ENCODE data around the gene MLLT6.
A peak's percentile ranks its signal among the peaks of the same experiment; 100 is the strongest.

Gene MLLT6

DNA sequence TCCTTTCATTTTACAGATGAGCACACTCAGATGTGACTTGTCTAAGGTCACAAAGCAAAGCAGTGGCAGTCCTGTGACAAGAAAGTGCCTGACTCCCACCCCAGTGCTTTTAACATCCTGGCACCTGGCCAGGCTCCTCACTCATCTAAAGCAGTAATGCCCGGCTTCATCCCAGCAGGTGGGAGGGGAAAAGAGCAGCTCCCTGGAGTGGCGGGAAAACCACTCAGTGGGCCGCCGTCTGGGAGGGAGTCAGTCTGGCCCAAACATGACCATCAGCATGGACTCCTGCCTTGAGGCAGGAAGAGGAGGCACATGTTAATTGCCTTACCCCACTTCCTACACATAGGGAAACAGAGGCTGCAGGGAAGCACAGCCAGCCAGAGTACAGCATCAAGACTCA is 40.5 kb downstream of the MLLT6 start:
- DNase-seq = peak; percentile 19

DNA sequence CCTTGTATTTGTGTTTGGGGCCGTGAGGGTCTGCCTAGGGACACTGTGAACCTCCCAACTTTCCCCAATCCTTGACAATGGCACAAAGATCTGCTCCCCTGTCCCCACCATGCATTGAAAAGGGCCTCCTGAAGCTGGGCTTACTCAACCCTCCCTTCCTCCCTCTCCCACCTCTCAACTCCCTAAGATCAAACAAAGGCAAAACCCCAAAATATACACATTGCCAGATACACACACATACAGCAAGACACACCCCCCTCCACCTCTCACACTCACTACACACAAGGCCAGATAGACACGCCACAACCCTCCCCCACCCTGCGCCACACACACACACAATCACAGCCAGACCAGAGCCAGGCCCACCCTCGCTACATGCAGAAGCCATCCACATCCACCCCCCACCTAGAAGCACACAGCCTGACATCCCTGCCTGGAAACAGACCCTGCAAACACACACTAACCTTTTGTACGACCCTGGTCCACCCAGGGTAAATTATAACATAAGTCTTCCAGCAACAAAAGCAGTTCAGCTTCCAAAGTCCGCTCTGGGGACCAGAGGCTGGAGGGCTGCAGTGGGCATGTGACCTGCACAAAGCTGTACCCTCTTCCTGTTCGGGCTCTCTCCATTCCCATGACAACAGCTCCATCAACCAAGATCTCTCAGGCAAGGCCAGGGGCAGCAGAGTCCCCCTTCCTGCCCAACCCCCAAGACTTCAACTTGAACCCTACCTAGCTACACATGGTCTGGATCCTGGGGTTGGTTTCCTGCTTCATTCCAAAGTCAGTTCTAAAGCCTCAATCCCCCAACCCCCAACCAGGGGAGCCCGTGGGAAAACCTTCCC is 41.2 kb downstream of the MLLT6 start:
- DNase-seq = no peak

DNA sequence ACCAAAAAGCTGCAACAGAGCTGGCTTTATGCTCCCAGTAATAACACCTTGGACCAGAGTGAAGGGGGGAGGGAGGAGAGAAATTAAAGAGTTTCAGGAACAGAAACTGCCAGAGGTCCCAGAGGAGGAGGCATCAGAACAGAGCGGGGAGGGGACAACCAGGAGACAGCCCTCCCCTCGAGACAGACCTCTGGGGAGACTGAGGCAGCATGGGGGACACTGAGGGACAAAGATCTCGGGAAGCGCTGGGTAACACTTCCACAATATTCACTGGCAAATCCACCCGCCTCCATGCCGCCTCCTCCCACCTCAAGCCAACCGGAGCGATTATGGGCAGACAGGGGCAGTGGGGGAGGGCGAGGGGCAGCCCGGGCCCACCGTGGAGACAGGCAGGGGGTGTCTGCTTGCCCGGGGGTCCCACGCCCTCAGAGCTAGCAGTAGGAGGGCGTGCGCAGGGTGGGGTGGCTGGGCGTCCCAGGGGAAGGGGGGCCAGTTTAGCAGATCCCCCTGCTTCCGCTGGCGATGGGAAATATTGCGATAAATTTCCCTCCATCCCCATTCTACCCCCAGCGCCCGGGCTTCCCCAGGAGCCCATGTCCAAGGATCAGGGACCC is 41.9 kb downstream of the MLLT6 start:
- no peak for DNase-seq

DNA sequence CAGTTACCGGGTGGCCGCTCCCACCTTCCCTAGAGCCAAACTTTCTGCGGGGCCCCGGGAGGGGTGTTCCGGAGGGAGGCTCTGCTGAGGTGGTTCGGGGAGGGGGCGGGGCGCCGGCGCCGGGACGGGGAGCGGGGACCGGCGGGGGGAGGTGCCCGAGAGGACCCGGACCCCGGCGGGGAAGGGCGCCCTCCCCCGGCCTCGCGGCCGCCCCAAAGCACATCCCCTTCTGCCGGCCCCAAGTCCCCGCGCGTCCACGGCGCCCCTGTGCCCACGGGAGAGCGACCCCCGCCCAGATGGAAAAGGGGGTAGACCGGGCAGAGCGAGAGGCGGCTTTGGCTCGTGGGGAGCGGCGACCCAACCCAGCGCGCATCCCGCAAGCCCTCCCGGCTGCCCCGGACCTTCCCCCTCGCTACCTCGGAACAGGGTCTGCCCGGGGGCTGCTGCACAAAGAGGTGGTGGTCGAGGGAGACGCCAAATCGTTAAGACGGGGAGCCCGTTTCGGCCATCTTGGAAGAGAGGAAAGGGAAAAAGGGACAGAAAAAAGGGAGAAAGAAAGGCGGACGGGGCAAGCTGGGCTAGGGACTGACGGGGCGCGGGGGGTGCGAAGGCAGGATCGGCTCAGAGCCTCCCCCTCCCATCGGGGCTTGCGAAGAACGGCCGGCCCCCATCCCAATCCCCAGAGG is 42.5 kb downstream of the MLLT6 start:
- peak; percentile 52 for DNase-seq

DNA sequence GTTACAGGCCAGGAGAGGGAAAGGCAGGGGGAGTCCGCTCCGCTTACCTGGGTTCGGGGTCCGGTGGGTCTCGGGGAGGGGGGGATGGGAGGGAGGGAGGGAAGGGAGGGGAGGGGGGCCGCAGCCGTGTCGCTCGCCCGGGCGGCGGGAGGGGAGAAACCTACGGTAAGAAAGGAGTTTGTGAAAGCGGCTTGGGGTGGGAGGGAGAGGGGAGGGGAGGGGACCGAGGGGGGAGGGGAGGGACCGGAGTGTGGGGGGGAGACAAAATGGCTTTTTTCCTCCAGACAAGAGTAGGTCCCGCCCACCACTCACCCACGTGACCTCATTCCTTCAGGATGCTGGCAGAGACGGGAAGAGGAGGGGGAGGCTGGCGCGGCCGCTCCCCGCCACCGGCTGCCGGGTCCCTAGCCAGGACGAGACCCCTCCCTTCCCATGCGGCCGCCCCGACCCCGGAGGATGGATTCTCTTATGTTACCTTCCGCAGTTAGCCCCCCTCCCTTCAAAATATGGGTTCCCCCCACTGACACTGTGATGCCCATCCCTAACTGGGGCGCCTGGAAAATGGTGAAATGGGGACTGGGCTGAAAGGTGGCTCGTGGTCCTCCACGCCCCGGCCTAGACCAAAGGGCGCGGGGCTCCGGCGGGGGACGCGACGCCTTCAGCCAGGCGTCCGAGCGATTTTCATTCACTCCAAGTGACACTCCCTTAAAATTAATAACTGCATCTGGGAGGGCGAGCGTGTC is 43.2 kb downstream of the MLLT6 start, which contains the start of gene PCGF2:
Gene PCGF2 (minus strand): TSS at position 188 of the 743 bp plus-strand sequence. CDS start 7,934 bp downstream, outside the sequence.
- peak; percentile 91 for DNase-seq

DNA sequence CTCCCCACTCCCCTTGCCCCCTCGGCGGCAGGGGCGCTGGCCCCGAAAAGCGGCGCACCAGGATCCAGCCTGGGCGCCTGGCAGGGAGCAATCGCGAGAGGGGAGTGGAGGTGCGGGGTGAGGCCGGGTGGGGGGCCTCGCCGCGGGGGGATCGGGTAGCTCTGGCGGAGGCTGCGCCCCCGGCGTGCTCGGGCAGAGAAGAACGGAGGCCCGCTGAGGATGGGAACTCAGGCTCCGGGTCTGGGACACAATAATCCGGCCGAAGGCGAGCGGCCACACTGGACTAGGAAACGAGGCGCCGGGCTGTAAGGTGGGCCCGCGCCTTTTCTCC is 43.8 kb downstream of the MLLT6 start:
- no peak for DNase-seq

DNA sequence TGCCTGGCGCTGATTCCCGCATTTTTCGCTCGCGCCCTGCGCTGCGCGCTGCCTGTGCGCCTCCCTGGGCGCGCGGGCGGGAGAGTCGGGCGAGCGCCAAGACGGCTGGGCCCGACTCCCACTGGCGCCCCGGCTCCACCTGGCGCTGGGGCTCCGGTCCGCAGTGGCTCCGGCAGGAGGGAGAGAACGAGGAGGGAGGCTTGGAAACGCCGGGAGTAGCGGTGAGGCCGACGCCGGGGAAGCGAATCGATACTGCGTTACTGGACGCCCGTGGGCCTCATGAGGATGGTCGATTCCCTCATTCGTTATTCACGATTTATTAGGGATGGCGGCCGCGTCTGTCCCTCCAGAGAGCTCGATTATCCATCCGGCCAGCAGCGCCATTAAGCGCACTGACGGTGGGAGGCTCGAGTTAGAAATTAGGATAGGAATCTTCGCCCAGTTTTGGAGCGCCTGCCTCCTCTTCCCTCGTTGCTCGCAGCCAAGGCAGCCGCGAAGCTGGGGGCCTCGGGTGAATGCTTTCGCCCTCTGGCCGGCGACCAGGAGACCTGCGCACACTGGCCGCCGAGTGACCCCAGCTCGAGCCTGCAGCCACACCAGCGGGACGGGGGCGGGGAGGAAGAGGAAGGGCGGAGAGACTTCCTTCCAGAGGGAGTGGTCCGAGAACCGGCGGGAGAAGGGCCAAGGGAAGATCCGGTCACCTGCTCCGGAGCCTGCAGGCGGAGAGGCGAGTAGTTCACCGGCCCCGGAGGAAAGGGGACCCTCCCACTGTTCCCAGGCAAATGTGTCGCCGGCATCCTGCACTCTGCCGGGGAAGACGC is 44.4 kb downstream of the MLLT6 start:
- DNase-seq = peak; percentile 14

DNA sequence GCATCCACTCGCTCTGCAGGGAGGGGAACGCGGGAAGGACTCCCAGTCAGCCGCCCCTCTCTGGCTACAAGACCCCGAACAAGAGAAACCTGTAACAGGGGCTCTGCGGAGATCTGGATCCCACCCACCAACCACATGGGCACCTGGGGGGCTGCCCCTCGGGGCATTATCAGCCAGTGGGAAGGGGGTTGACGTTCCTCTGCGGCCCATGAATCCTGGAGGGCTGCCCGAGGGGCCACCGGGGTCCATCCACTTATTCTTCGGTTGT is 44.9 kb downstream of the MLLT6 start:
- no peak for DNase-seq

DNA sequence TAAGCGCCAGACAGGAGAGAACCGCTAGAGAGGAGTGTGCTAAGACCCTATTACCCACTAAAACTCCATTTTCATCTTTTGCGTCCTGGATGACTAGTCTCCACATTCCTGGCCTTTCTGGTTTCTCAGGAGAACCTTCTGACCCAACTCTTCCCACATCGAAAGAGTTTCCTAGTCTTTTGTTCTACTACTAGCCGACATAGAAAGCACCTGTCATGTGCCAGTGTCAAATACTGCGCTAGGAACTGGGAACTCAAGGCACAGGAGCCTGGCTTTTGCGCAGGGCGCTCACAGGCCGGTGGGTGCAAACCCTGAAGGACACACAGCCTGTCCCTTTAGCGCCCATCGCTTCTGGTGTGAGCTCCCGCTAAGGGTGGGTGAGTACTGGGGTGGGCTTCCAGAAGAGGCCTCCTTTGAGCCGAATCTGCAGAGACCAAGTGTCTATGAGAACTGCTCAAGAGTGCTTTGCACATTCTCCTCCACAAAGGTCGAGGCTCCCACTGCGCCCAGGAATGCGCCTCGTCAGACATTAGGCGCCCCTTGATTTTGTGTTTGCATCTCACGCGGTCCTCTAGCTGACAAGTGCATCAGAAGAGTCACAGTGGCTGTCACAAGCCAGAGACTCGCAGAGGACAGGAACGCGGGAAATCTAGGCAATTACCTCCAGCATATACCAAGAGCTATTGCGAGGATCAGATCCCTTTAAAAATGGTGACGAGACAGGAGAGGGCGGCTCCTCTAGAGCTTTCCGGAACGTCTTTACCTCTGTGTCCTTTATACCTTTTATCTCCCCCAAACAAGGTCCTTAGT is 45.4 kb downstream of the MLLT6 start:
- DNase-seq = peak; percentile 37

DNA sequence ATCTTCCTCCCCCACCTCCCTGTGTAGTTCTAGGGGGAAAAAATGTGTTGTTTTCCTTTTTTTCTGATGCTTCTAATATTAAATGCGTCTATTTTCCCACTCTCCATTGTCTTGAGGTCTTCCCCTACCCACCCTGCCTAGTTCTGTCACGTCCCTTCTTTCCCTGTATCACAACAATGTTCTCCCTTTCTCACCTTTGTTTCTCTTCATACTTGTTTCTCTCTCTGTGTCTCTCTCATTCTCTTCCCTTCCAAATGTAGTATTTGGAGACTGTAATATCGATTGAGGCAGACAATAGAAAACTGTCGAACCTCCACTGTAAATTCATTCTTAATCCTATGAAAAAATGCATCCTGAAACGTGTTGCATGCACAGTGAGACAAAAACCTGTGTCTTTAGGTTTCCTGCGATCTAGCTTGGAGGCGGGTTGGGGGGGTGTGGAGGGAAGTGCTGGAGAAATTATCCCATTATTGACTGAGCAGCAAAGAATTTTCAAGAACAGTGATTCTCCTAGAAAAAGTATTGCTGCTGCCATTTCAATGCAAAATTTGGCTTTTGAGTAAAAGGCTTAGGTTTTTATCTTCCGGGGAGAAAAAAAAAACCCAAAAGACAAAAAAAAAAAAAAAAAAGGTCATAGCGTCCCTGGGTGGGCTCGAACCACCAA is 46.2 kb downstream of the MLLT6 start:
- peak; percentile 88 for DNase-seq

DNA sequence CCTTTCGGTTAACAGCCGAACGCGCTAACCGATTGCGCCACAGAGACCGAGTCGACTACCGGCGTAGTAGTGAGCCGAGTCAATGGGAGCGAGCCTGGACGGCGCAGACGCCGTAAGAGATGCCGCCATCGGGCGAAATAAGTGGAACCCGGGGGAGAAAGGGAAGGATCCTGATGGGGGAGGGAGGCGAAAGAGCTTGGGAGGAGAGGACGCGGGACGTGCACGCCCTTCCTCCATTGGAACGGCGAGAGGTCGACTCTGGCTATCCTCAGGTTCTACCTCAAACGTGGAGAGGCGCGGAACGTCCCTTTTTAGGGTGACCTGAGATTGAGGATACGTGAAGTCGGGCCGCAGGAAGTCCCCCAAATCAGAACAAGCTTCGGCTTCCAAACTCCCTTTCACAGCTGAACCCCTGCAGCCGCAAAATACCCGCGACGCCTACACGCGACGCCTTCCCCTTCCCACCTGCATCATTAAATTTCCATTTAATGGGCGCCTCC is 46.8 kb downstream of the MLLT6 start:
- peak; percentile 91 for DNase-seq

DNA sequence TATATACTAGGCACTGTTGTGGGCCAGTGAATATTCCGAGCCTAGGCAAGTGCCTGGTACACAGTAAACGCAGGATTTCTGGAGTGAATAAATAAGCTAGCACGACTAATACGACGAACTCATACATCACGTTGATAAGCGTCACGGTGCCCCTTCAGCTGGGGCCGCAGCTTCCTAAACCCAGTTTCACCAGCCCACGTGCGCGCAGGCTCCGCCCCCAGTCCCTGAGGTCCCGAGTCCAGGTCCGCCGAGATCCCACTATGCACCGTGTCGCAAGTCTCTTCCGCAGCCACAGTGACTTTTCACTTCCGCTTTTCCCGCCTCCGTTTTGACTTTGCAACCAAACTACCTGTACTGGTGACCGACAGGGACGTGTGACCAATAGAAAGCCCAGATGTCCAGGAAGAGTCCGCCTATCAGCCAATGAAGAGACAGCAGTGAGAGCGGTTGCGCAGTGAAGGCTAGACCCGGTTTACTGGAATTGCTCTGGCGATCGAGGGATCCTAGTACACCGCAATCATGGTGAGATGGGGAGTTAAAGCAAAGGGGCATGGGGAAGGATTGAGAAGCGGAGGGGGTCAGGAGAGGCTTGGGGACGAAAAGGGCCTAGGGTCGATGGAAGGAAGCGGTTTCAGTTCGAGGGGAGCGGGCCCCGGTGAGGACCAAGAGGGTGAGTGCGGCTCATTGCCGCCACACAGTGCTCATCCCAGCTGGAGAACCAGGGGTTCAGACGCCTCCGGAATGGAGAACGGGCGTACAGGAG is 47.4 kb downstream of the MLLT6 start, which contains the start of gene PSMB3:
Gene PSMB3 (plus strand): TSS at position 434 of the 763 bp plus-strand sequence. CDS start 86 bp downstream, at position 520.
- peak; percentile 100 for DNase-seq

DNA sequence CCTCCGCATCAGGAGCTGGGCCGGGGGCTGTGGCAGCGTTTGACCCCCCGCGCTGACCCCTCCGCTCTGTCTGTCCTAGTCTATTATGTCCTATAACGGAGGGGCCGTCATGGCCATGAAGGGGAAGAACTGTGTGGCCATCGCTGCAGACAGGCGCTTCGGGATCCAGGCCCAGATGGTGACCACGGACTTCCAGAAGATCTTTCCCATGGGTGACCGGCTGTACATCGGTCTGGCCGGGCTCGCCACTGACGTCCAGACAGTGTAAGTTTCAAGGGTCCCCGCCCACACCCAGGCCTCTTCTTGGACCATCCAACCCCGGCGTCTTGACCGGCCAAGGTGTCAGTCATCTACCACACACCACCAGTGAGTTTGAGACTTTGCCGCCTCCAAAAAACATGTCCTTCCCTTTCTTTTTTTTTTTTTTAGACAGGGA is 48.0 kb downstream of the MLLT6 start:
- no peak for DNase-seq

DNA sequence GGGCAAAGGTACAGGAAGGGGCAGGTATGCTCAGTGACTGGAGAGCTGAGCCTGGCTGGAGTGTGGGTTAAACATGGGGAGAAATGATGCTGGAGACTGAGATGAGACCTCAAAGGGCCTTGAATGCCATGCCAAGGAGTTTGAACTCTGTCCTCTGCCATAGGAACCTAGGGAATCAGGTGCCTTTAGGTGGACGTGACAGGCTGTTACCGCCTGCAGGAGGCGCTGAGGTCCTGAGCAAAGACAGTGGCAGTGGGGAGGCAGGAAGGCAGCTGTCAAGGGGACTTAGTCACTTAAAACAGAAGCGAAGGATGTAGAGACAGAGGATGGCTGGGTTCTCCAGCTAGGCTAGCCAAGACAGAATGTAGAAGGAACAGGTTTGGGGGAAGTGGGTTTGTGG is 56.5 kb downstream of the MLLT6 start:
- DNase-seq = no peak

DNA sequence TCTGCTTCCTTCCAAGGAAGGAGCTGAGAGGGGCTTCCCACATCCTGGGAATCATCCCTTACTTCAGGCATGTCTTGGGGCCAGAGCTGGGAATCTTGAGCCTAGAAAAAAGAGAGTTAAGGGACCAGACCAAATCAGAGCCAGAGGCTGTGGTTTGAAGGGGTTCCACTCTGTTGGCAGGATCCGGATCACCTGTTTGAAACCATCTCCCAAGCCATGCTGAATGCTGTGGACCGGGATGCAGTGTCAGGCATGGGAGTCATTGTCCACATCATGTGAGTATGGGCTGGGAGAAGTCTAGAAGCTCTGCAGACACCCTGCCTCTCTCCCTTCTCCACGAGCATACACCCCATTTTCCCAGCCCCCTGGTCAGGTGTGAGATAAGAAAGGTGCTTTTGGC is 57.2 kb downstream of the MLLT6 start:
- no peak for DNase-seq

DNA sequence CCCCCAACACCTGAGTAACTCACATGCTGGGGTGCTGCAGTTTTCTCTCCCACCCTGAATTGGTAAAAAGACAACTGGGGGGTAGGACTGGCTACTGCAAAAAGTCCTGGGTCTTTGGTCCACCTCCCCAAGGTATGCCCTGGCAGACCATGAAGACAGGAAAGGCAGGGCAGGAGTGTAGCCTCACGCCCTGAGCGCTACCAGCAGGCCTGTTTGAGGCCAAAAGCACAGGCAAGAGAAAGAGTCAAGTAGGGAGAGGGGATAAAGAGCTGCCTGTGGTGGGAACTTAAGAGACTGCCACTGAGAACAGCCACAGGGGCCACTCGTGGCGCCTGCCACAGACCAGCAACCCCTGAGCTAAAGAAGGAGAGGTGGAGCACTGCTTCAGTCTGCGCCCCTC is 61.3 kb downstream of the MLLT6 start:
- no peak for DNase-seq

DNA sequence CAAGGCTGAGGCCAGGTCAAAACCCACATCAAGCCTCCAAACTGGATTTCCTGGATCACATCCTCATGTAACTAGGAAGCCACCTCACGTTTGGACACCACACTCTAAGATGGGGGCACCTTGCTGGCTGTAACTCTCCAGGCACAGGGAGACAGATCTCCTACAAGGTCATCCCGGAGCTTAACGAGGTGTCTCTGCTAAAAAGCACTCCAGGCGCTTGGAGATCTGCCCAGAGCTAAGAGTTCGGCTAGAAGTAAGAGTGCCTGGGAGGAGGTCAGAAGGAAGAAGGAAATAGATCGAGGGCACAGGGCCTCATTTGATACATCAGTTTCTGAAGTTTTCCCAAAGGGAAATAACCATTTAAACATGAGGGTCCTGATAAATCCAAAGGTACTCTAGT is 63.3 kb downstream of the MLLT6 start:
- no peak for DNase-seq

DNA sequence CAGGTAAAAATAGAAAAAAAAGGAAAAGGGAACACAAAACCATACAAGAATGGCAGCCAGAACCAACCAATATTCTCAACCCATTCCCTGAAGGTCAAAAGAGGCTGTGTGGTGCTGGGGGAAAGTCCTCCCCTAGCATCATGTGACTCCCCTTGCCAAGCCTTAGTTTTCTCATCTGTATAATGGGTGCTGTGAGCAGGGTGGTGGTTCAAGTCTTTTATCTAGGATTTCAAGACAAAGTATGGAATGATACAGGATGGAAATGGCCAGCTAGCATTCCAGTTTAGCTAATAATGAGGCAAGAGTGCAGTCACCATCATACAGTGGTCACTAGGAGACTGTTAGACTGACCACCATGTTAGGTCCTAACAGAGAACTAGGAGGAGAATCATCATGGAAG is 68.2 kb downstream of the MLLT6 start:
- no peak for DNase-seq

DNA sequence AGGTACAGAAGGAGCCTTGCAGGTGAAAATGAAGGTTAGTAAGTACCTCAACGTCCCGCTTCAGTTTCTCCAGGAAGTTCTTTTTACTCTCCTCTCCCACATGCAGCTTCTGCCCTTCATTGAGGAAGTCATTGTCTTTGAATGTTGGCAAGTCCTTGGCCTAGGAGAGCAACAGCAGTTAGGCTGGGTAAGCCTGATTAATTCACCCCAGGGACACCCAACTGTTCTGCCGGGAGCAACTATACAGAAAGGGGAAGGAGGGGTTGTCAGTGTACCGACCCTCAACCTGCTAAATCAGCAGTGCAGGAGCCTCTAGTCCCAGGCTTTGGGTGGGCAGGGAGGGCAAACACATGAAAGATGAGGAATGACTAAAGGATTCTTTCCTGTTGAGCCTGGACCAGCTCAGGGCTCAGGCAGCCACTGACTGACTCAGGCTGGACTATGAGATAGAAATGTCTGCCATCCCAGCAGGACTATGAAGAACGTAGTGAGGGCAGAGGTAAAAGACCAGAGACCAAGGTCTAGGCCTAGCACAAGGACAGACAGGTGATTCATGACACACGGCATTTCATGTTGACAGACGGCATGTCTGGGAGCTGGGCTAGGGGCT is 72.7 kb downstream of the MLLT6 start:
- no peak for DNase-seq

All from NCI-H2227 treated with DMSO at 0.1 percent for 48 hours (cell line).